GM21737 (cell line): ENCODE data around the gene FHIP1B.
A peak's percentile ranks its signal among the peaks of the same experiment; 100 is the strongest.
"Not testable (repeated sequence)": the region's sequence is repeated elsewhere in the genome, so short reads cannot be mapped to it uniquely, and the experiment has no call there.

ENCODE experiments used
- ATAC-seq: cut with Tn5 transposase; IDR thresholded peaks from one replicate; pipeline ENCODE4 v1.9.1; 2021; ENCODE audit warnings: mild to moderate bottlenecking, moderate library complexity; ENCODE audit not compliant: unreplicated experiment

The FHIP1B gene

GRCh38 chr11:6234387-6235107 is at the start of gene FHIP1B:
TSS of gene FHIP1B (minus strand) at chr11:6234636. CDS start at chr11:6224516, 10,120 bp downstream.
- ATAC-seq = peak; percentile 97

GRCh38 chr11:6283453-6284023 is 49.1 kb upstream of the FHIP1B start:
- no peak for ATAC-seq

DNA sequence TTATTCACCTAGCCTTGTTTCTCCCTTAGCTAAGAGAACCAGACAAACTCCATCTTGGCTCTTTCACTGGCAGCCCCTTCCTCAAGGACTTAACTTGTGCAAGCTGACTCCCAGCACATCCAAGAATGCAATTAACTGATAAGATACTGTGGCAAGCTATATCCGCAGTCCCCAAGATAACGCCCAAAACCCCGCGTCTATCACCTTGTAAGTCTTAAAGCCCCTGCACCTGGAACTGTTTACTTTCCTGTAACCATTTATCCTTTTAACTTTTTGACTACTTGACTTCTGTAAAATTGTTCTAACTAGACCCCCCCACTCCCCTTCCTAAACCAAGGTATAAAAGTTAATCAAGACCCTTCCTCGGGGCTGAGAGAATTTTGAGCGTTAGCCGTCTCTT is 46.4 kb upstream of the FHIP1B start:
- ATAC-seq = not testable (repeated sequence)

- no peak for ATAC-seq
These were observed 38.8 kb upstream of the FHIP1B start for GRCh38 chr11:6273188-6273587.

GRCh38 chr11:6271598-6271997 is 37.2 kb upstream of the FHIP1B start:
- ATAC-seq = no peak

DNA sequence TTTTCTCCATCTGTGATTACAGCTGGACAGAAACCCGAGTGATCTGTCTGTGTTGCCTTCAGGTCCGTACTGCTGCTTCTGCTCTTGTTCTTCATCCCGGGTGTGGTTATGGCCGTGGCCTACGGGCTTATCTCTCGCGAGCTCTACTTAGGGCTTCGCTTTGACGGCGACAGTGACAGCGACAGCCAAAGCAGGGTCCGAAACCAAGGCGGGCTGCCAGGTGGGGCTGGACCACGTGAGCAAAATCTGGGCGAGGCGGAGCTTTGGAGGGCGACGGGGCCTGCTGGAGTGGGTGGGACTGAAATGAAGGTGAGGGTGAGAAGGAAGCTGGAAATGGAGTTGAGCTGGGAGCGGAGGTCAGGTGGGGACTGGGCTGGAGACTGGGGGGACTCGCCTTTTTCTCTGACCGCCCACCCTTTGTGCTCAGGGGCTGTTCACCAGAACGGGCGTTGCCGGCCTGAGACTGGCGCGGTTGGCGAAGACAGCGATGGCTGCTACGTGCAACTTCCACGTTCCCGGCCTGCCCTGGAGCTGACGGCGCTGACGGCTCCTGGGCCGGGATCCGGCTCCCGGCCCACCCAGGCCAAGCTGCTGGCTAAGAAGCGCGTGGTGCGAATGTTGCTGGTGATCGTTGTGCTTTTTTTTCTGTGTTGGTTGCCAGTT is 36.3 kb upstream of the FHIP1B start:
- ATAC-seq = no peak

DNA sequence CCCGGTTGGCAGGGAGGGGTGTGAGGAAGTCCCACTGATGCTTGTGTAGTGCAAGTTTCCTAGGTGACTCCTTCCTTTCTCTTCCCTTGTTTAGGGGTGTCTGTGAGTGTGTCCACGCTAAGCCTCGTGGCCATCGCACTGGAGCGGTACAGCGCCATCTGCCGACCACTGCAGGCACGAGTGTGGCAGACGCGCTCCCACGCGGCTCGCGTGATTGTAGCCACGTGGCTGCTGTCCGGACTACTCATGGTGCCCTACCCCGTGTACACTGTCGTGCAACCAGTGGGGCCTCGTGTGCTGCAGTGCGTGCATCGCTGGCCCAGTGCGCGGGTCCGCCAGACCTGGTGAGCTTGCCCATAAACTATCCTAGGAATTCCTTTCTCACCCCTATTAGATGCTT is 35.6 kb upstream of the FHIP1B start:
- ATAC-seq = no peak

GRCh38 chr11:6268820-6269219 is 34.4 kb upstream of the FHIP1B start:
- no peak for ATAC-seq

DNA sequence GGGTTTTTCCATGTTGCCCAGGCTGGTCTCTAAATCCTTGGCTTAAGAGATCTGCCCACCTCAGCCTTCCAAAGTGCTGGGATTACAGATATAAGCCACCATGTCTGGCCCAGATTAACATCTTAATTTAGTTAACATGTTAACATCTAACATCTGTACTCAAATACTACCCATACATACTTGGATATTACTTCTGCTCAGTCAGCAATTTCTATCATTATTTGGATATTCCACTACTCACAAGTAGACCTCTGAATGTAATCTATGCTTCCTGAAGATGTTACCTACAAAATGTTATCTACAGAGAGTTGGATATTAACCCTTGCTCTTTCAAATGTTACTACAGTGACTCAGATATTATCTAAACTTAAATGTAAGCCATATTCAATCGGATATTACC is 29.2 kb upstream of the FHIP1B start:
- ATAC-seq = no peak

GRCh38 chr11:6260207-6260726 is 25.8 kb upstream of the FHIP1B start:
- no peak for ATAC-seq

DNA sequence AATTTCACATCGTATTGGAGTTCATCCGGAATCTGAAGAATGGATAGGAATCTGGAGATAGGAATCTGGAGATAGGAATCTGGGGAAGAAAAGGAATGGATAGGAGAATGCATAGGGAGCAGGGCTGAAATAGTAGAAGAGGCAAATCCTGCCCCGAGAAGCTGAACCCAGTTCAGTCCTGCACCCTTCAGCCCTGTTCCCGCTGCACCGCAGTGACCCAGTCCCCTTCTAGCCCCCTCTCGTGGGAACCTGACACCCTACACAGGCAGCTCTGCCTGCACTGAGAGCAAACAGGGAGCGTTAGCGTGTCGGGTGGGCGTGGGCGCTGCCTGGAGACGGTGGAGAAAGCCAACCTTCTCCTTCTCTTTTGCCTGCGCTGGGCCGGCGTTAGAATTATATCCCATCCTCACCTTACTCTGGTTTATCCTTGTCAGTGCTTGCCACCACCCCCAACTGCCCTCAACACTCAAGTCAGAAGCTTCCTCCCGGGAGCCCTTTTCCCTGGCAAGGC is 24.2 kb upstream of the FHIP1B start:
- ATAC-seq = no peak

GRCh38 chr11:6258141-6258540 is 23.7 kb upstream of the FHIP1B start:
- no peak for ATAC-seq

DNA sequence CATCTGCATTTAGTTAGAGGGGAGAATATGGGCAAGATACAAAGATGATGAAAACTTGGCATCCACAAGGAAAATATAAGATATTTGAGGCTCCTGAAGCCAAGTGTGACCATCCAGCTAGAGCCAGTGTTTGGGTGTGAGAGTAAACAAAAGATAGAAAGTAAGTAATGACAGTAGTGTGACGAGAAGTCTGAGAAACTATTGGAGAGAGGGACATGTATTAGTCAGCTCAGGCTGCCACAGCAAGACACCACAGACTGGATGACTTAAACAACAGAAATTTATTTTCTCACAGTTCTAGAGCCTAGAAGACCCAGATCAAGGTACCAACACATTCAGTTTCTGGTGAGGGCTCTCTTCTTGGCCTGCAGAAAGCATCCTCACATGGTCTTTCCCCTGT is 18.8 kb upstream of the FHIP1B start:
- no peak for ATAC-seq

DNA sequence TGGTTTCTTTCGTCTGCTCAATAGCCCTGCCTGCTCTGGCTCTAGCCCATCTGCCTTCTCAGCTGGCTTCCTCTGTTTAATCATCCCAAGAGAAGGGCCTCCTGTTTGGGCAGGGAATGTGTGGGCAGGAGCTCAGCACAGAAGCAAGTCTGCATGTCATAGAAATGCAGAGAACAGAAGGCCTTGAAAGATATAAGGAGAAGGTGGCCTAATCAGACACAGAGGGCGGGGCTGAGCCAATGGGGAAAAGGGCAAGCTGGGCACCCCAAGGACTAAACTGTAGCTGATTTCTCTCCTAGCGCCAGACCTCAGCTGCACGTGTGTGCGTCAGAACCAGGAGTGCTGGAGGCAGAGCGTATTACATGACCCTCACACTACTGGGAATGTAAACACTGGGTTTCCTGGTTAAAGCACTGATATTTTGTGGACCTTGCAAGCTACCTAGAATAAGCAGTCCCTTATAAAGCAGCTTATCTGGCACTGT is 17.6 kb upstream of the FHIP1B start:
- no peak for ATAC-seq

GRCh38 chr11:6251120-6251733 is 16.8 kb upstream of the FHIP1B start:
- ATAC-seq = no peak

DNA sequence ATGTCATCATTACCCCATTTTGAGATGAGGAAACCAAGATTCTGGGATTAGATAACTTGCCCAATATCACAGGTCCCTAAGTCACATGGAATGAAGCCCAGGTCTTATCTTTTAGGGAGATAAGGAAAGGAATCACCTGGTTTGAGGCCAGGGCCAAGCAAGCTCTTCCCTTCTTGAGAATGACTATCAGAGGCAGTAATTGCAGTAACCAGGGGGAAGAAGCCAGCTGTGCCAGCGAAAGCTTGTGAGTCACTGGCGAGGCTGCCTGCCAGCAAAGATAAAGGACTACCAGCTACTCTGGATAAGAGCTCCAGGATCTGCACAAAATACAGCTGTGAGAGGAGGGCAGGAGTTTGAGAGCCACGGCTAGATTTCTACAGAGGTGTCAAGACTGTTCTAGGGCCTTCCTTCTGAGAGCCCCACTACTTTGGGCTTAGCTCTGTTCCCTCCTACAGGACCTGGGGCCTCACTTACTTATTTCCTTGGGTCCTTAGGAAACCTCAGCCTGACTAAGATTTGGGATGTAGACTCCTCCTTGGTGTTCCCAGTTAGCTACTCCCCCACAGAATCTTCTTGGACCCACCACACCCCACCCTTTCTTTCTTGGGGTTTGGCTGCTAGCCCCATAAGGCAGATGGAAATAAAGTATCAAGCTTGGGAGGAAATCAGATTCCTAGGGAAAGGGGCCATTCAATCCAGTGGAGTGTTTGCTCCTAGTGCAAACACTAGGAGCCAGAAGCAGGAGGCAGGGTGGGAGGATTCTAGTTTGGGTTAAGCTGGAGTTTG is 15.5 kb upstream of the FHIP1B start:
- no peak for ATAC-seq

- not testable (repeated sequence) for ATAC-seq
These were observed 14.5 kb upstream of the FHIP1B start for GRCh38 chr11:6248897-6249296.

- ATAC-seq = no peak
These were observed 13.8 kb upstream of the FHIP1B start for GRCh38 chr11:6248248-6248647.

DNA sequence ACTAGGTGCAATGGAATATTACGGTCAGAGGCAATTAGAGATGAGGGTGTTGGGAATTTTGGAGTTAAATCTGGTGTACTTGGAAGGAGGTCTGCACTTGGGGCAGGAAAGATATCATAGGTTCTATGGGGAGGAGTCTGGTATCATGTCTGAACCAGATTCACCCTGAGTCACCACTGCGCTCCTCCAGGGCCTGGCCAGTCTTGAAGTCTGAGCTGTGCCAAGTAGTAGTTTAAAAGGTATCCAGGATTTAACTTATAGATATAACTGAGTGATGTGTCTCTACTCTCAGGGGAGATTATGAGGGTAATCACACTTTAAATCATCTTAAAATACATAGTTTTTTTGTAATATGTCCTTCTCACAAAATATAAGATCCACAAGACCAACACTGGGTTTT is 11.1 kb upstream of the FHIP1B start:
- ATAC-seq = no peak

DNA sequence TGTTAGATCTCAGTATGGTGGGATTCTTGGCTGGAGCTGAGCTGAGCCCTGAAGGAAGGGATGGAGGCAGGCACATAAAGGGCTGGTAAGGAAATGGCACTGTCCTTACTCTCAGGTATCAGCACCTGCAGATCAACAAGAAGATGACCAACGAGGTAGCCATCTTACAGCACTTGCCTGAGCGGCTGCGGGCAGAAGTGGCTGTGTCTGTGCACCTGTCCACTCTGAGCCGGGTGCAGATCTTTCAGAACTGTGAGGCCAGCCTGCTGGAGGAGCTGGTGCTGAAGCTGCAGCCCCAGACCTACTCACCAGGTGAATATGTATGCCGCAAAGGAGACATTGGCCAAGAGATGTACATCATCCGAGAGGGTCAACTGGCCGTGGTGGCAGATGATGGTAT is 6.9 kb upstream of the FHIP1B start:
- no peak for ATAC-seq
